ENCODE data around the gene HLA-DMA. TPM values are rescaled to one million over a fixed set of nuclear protein-coding genes. Genes with fewer than 3 reads are reported as not detected.

HLA-DMA gene
- total and polyA plus RNA-seq, 9 of the 15 experiments (the other 6 are each of a cell fraction or from before 2014, with no cell fraction given) = 0.13 to 0.83 (median 0.51) TPM

GRCh38 chr6:32971581-32972352, 18.9 kb upstream of the HLA-DMA start (continued):
- TF ChIP-seq STAG1 (CRISPR knock-in tag; IDR thresholded peaks at IDR 0.05; ENCODE audit: borderline replicate concordance) (no peak), GABPB2 (CRISPR knock-in tag; conservative IDR thresholded peaks at IDR 0.05) (no peak; the same call in 1 of the 2 replicates), E2F3 (CRISPR knock-in tag; IDR thresholded peaks at IDR 0.05) (peak; percentile 86; the same call in 1 of the 2 replicates), CLOCK (CRISPR knock-in tag; IDR thresholded peaks at IDR 0.05; ENCODE audit: borderline replicate concordance) (peak; percentile 77), ZNF212 (CRISPR knock-in tag; IDR thresholded peaks at IDR 0.05) (no peak; the same call in 1 of the 2 replicates), ZC3H11A (IDR thresholded peaks at IDR 0.05; ENCODE audit: low read depth, low read length) (peak; percentile 84; the same call in 1 of the 2 replicates), ZBTB17 (CRISPR knock-in tag; IDR thresholded peaks at IDR 0.05) (peak; percentile 69), SMAD3 (CRISPR knock-in tag; conservative IDR thresholded peaks at IDR 0.05) (peak; percentile 69), RAD51 (IDR thresholded peaks at IDR 0.05; ENCODE audit: borderline replicate concordance, low read depth) (no peak), PHTF2 (CRISPR knock-in tag; IDR thresholded peaks at IDR 0.05) (0 out of 2 replicates have a peak, but pooled peaks have one; percentile 54), BDP1 (IDR thresholded peaks at IDR 0.05; ENCODE audit: insufficient read depth, insufficient read length) (no peak), HOMEZ (CRISPR knock-in tag; IDR thresholded peaks at IDR 0.05) (peak; percentile 85), MTA1 (IDR thresholded peaks at IDR 0.05; ENCODE audit: borderline replicate concordance) (peak; percentile 92), MAFF (IDR thresholded peaks at IDR 0.05; ENCODE audit: low read length) (0 out of 2 replicates have a peak, but pooled peaks have one; percentile 3), ZNF134 (CRISPR knock-in tag; conservative IDR thresholded peaks at IDR 0.05) (no peak), TSHZ1 (CRISPR knock-in tag; IDR thresholded peaks at IDR 0.05) (no peak), MAZ (CRISPR knock-in tag; conservative IDR thresholded peaks at IDR 0.05 in 1 of 2, IDR thresholded peaks at IDR 0.05 in 1 of 2) (peak; percentile 67 to 84), FOXA1 (IDR thresholded peaks at IDR 0.05; ENCODE audit: borderline replicate concordance) (no peak), SREBF2 (CRISPR knock-in tag; IDR thresholded peaks at IDR 0.05) (peak; percentile 93; the same call in 1 of the 2 replicates)

Data from K562 (cell line).